NT2/D1 (cell line): ENCODE results near the gene CA4.

ENCODE experiments used
- SUZ12 ChIP-seq: IDR thresholded peaks from 2 replicates; pipeline ENCODE4 v1.6.1; 2011; ENCODE audit not compliant: insufficient read length, insufficient read depth; ENCODE audit errors: extremely low read depth
- YY1 ChIP-seq: IDR thresholded peaks from 2 replicates; pipeline ENCODE4 v1.6.1; 2011; ENCODE audit not compliant: insufficient read length, insufficient read depth
- ZNF274 ChIP-seq: IDR thresholded peaks from 2 replicates; pipeline ENCODE4 v1.6.1; 2011; ENCODE audit warnings: mild to moderate bottlenecking, low read depth, low read length

DNA sequence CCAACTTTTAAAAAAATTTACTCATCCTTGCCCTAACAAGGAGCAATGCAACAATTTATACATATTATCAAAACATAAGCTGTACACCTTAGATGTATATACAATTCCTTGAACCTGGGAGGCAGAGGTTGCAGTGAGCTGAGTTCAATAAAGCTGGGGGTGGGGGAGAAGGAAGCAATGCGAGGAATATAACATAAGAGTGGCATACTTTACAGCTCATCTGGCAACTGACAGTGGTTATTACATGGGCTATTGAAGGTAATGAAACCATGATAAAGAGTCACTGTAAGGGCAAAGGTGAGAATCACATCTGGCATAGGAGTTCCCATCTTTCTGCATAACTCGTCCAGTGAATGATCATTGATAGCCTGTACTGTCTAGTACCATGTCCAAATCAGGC is 43.7 kb downstream of the CA4 start:
- TF ChIP-seq YY1: no peak
- no peak for TF ChIP-seq SUZ12
- TF ChIP-seq ZNF274: no peak
